ENCODE results near the gene SFXN5. TPM values are rescaled to one million over a fixed set of nuclear protein-coding genes. Genes with fewer than 3 reads are reported as not detected.

SFXN5 gene
- total and polyA plus RNA-seq, 2 of the 4 experiments (the other 2 are of a cell fraction): 8.6 to 17.0 TPM

DNA sequence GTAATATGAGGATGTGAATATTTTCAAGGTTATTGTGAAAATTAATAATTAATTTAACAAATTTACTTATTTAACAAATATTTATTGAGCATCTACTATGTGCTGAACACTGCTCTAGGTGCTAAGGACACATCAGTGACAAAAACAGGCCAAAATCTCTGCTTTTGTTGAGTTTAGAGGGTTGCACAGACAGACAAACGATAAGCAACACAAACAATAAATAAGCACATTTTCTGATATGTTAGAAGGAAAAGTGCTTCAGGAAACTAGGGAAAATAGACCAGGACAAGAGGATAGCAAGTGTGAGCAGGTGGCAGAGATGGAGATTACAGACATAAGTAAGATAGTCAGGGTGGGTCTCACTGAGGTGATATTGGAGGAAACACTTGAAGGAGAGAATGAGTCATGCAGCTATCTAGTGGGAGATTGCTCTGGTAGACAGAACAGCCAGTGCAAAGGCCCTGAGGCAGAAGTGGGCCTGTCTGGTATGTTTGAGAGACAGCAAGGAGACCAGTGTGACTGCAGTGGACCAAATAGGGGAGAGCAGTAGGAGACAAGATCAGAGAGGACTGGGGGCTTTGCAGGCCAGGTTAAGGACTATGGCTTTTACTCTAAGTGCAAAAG is 38.3 kb downstream of the SFXN5 start:
- Histone ChIP-seq H3K27ac (ENCODE audit: insufficient read depth, low read length) (no peak overlapping the region), H3K4me1 (ENCODE audit: control insufficient read depth, insufficient read depth, low read length) (no peaks in the 10 kb centered on the region), H2BK15ac (ENCODE audit: low read depth, low read length) (no peak overlapping the region), H2AK5ac (ENCODE audit: low read depth, low read length) (no peak overlapping the region), H4K20me1 (ENCODE audit: insufficient read depth, low read length) (no peaks in the 10 kb centered on the region; the same call in none of the 2 replicates), H2BK20ac (ENCODE audit: low read depth, low read length) (no peak overlapping the region), H3K23ac (ENCODE audit: low read depth, low read length) (no peak overlapping the region), H2AFZ (replicated peaks; ENCODE audit: low read length, poor library complexity) (no peak overlapping the region), H4K5ac (ENCODE audit: low read depth, low read length) (no peak overlapping the region), H3K9ac (ENCODE audit: low read depth, low read length) (no peak overlapping the region), H3K36me3 (ENCODE audit: control insufficient read depth, insufficient read depth, low read length) (peaks cover 5% of the 10 kb centered on the region), H3K9me1 (ENCODE audit: insufficient read depth, low read length) (peaks cover 9% of the 10 kb centered on the region; the same call in 1 of the 2 replicates), H3K56ac (ENCODE audit: extremely low read depth, insufficient read depth, low read length) (no peak overlapping the region), H3K14ac (replicated peaks; ENCODE audit: low read depth, low read length) (no peak overlapping the region), H3K79me1 (ENCODE audit: low read depth in 1 of 2, low read length in 2 of 2) (peaks cover 3 to 10% of the 10 kb centered on the region in 2 experiments; a peak in 2 of 4 replicates), H2BK5ac (ENCODE audit: low read depth, low read length, poor library complexity, severe bottlenecking) (no peak overlapping the region), H3K4me3 (ENCODE audit: insufficient read depth, low read depth, low read length) (no peak overlapping the region), H4K91ac (ENCODE audit: insufficient read depth, low read depth, low read length) (no peak overlapping the region), H3K4me2 (ENCODE audit: low read depth, low read length) (no peak overlapping the region), H3K18ac (ENCODE audit: low read depth, low read length) (no peak overlapping the region), H3K4ac (ENCODE audit: low read depth, low read length) (no peak overlapping the region), H3K9me3 (ENCODE audit: control insufficient read depth, insufficient read depth, low read length) (no peaks in the 10 kb centered on the region), H2BK120ac (ENCODE audit: low read depth, low read length) (no peak overlapping the region), H2AK9ac (replicated peaks; ENCODE audit: low read depth, low read length, poor library complexity) (no peak overlapping the region), H4K8ac (ENCODE audit: low read depth in 2 of 2, low read length in 2 of 2) (no peak overlapping the region), H3K27me3 (ENCODE audit: control insufficient read depth, insufficient read depth, low read length) (no peaks in the 10 kb centered on the region)
- in situ Hi-C loops (cut with MboI; ENCODE audit: low sequenced_read_pairs) (no loop called here), dilution Hi-C loops (cut with HindIII; ENCODE audit: low sequenced_read_pairs, unreplicated experiment) (no loop called here), intact Hi-C loops (cut with micrococcal nuclease) (no loop called here)
- TF ChIP-seq CHD1 (IDR thresholded peaks at IDR 0.05; ENCODE audit: low read depth, low read length) (no peak), RFX5 (IDR thresholded peaks at IDR 0.05; ENCODE audit: low read depth, low read length) (no peak), FOS (IDR thresholded peaks at IDR 0.05; ENCODE audit: low read depth, low read length) (no peak), USF2 (IDR thresholded peaks at IDR 0.05; ENCODE audit: low read depth, low read length) (no peak), CEBPB (IDR thresholded peaks at IDR 0.05; ENCODE audit: low read depth, low read length) (no peak), ELK1 (IDR thresholded peaks at IDR 0.05; ENCODE audit: borderline replicate concordance, low read depth, low read length) (no peak), MXI1 (IDR thresholded peaks at IDR 0.05; ENCODE audit: borderline replicate concordance, low read depth, low read length) (no peak), RAD21 (IDR thresholded peaks at IDR 0.05; ENCODE audit: low read length) (no peak), MAFK (IDR thresholded peaks at IDR 0.05; ENCODE audit: low read depth, low read length) (no peak), MAZ (IDR thresholded peaks at IDR 0.05; ENCODE audit: borderline replicate concordance, low read depth, low read length) (no peak), SMC3 (IDR thresholded peaks at IDR 0.05; ENCODE audit: low read depth, low read length) (no peak)
- POLR2A ChIA-PET (ENCODE audit: unreplicated experiment): no interaction called here
- CTCF ChIA-PET: no interaction called here
- no peak for ATAC-seq (ENCODE audit: low read depth)
- whole genome bisulfite sequencing, 2 experiments (ENCODE audit: extremely low coverage in 2 of 2, insufficient read length in 1 of 2): no CpG with 5 or more reads among the region's 1 CpG
- BruUV-seq (replicated peaks): no TSS peak
- DNase-seq: no peak

All from IMR-90 (cell line).